ENCODE measurements around the gene ZNF669.

DNA sequence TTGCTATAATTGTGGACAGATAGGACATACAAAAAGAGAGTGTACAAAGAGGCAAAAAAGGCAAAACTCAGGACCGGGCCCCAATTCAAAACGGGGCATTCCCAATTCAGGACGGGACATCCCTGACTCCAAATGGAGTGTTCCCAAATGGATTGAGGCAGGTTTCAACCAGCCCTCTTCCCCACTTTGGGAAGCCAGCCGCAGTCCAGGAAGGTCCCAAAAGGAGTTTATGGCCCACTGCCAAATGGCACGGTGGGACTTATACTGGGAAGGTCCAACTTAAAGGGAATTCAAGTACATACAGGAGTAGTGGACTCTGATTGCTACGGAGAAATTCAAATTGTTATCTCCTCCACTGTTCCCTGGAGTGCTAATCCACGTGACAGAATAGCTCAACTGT is 3.5 kb upstream of the ZNF669 start:
- TF ChIP-seq POLR2AphosphoS5 (IDR thresholded peaks at IDR 0.05; ENCODE audit: borderline replicate concordance, low read depth, low read length) (no peak), EZH2 (IDR thresholded peaks at IDR 0.05) (no peak), FOXP2 (optimal IDR thresholded peaks at IDR 0.05; ENCODE audit: control extremely low read depth, extremely low read length, insufficient read depth) (no peak)
